ENCODE measurements around the gene RABEP2.
A peak's percentile ranks its signal among the peaks of the same experiment; 100 is the strongest.
"Not testable (repeated sequence)": the region's sequence is repeated elsewhere in the genome, so short reads cannot be mapped to it uniquely, and the experiment has no call there.

RABEP2 gene

GRCh38 chr16:28932339-28933141 is 7.5 kb upstream of the RABEP2 start:
- no peak for DNase-seq

GRCh38 chr16:28931801-28932225 is 6.8 kb upstream of the RABEP2 start, which contains the start of gene CD19:
TSS of gene CD19 (plus strand) at chr16:28931971. CDS start at chr16:28932001, 30 bp downstream.
- no peak for DNase-seq

DNA sequence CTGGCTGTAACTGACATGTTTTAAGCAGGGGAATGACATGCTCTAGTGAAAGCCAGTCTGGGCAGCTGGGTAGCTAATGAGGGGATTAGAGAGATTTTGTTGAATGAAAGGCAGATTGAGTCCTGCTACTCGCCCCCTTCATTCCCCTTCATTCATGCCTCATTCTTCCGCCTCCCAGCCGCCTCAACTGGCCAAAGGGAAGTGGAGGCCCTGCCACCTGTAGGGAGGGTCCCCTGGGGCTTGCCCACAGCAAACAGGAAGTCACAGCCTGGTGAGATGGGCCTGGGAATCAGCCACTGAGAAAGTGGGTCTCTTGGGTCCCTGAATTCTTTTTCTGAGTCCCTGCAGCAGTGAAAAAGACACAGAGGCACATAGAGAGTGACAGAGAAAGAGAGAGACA is 5.6 kb upstream of the RABEP2 start:
- DNase-seq, result no peak

- DNase-seq, result no peak
Observed at GRCh38 chr16:28930203-28930602, 5.2 kb upstream of the RABEP2 start.

GRCh38 chr16:28927815-28928214 is 2.8 kb upstream of the RABEP2 start:
- DNase-seq, result no peak

GRCh38 chr16:28926284-28926683 is 1.2 kb upstream of the RABEP2 start:
- not testable (repeated sequence) for DNase-seq

- peak; percentile 60 to 76 for DNase-seq
Observed at GRCh38 chr16:28925386-28926228, 569 bp upstream of the RABEP2 start.

DNA sequence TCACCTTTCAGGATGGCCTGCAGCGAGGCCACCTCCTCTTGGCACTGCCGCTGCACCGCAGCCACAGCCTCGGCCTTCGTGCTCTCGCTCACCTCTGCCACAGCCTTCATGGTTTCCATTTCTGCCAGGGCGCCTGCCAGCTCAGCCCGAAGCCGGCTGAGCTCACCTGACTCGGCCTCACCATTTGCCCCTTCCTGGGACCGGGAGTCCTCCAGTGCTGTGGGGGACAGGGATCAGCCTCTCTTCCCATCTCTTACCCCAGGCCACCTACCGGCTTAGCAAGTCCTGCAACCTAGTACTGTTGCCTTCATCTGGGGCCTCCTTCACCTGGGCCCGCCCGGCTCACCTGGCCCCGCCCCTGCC is 658 bp downstream of the RABEP2 start:
- DNase-seq, result no peak

DNA sequence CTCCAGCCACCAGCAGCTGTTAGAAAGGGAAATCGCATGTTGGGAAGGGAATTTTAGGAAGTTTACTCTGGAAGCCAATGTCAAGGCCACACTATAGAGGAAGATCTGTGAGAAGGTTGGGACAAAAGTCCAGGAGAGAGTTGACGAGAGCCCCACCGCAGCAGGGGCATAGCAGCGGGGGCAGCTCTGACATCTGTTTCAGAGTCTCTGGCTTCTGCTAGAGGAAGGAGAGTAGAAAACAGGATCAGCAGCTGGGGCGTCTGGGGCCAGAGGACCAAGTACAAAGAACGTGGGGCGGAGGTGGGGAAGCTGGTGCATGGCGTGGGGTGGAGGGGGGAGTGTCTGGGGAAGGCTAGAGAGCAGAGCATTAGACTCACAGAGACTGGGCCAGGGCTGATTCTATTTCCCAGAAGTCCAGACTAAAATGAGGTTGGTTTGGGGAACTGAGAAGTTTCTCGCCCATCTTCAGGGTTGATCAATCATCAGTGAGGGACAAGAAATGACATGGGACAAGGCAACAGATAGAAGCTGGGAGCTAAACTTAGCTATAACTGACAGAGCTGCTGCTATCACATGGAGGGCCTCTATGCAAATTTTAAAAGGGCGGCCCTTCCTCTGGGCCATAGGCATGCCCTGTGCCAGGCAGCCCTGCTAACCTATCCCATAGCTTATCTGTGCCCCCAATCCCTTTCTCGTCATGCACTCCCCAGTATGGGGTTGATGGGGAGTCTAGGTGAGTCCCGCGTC is 1.2 kb downstream of the RABEP2 start:
- DNase-seq, result peak; percentile 77 to 81

DNA sequence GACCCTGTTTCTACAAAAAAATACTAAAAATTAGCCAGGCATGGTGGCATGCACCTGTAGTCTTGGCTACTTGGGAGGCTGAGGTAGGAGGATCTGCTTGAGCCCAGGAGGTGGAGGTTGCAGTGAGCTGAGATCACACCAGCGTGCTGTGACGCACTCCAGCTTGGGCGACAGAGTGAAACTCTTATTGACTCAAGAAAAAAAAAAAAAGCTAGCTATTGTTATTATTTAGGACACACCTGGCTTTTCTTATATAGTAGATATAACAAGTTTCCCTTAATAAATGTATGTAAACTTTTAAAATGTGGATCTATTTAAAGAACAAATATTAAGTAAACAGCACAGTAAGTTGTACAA is 1.8 kb downstream of the RABEP2 start:
- DNase-seq, result no peak

DNA sequence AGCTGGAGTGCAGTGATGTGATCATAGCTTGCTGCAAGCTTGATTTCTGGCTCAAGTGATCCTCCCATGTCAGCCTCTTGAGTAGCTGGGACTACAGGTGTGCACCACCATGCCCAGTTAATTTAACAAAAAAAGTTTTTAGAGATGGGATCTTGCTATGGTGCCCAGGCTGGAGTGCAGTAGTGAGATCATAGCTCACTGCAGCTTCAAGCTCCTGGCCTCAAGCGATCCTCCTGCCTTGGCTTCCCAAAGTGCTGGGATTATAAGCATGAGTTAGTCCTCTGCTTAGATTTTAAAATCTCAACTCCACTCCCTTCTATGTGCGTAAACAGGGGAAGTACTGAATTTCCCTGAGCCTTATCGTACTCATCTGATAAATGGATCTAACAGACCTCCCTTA is 6.3 kb downstream of the RABEP2 start:
- no peak for DNase-seq

GRCh38 chr16:28917095-28917494 is 7.9 kb downstream of the RABEP2 start:
- DNase-seq, result no peak

- DNase-seq, result no peak
Observed at GRCh38 chr16:28915181-28915580, 9.9 kb downstream of the RABEP2 start.

DNA sequence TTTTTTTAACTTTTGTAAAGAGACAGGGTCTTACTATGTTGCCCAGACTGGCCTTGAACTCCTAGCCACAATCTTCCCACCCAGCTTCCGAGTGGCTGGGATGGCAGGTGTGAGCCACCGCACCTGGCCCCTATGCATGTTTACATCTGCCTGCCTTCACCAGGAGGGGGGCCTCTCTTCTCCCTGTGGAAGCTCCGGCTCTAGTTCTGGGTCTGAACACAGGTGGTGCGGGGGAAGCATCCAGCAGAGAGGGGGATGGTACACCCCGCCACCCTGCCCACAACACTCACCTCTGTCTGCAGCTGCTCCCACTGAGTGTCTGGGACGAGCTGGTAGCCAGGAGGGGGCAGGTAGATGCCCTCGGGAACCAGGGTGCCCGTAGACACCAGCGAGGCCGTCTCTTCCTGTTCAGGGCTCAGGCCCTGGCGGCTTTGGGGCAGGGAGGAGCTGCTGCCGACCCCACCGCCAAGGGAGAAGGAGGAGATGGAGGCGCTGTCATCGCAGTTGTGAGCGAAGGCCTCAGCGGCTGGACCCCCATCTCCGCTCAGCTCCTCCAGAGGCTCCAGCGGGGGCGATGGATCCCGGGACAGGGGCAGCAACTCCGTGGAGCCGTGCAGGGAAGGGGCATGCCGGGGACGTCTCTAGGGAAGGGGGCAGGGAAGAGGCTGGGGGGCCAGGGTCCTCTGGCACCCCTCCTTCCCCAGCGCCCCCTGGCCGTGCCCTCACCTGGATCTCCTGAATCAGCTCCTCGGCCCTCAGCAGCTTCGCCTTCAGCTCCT is 10.9 kb downstream of the RABEP2 start:
- DNase-seq, result no peak

DNA sequence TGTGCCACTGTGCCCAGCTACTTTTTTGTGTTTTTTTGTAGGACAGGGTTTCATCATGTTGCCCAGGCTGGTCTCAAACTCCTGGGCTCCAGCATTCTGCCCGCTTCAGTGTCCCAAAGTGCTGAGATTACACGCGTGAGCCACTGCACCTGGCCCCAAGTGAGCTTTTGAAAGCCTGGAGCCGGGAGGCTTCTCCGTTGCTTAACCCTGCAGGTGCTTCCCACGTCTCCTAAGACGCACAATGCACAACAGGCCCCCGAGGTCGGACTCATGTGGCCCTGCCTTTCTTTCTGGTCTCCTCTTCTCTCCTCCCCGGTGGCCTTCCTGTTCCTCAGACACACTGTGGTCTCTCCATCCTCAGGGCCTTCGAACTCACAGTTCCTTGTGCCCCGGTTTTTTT is 12.5 kb downstream of the RABEP2 start:
- no peak for DNase-seq

- no peak for DNase-seq
Observed at GRCh38 chr16:28910086-28911031, 14.7 kb downstream of the RABEP2 start.

DNA sequence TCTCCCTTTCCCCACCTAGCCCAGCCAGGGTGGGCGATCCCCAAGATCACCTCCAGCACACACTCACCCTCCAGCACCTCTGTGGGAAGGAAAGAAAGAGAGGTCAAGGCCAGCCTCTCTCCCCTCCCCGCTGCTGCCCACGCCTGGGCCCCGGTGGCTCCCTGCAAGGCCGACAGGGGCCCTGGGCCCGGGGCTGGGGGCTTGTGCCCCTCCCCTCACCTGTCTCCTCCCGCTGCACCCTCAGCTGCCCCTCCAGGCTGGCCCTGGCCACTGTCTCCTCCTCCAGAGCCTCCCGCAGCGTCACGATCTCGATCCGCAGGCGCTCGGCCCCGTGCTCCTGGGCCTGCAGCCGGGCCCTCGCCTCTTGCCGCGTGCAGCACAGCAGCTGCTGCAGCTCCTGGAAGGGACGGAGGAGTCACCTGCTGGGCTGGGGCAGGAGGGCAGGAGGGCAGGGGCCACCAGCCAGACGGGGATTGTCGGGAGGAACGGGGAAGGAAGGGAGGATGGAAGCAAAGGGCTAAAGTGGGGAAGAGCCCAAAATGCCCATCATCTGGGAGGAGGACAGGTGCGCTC is 19.2 kb downstream of the RABEP2 start:
- DNase-seq, result no peak

- DNase-seq, result no peak
Observed at GRCh38 chr16:28905229-28905754, 19.7 kb downstream of the RABEP2 start.

GRCh38 chr16:28904828-28905227 is 20.2 kb downstream of the RABEP2 start:
- DNase-seq, result no peak

DNA sequence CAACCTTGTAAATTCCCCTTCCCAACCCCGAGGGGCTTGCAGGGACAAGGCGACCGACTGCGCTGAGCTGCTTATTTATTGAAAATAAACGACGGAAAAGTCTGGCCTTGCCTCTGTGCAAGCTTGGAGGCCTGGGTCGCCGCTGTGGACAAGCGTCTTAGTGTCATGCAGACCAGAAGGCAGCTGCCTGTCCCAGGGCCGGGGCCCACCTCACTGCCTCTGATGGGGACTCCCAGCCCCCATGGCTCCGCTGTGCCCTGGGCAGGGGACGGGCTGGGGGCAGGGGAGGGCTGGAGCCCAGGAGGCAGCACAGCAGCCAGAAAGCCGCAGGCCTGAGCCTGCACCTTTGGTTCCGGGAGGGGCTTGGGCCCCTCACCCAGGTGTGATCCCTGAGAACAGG is 20.7 kb downstream of the RABEP2 start:
- no peak for DNase-seq
